Stimulated activated CD8-positive, alpha-beta memory T cell treated with anti-CD3 and anti-CD28 coated beads, Interleukin-15, amount 100 ng/mL, for 48 hours (primary cell): ENCODE results near the gene FKBP8.
"Not testable (repeated sequence)": the region's sequence is repeated elsewhere in the genome, so short reads cannot be mapped to it uniquely, and the experiment has no call there.

ENCODE experiments used
- DNase-seq, 2 donors: peaks; one replicate each; pipeline ENCODE4 v3.0.0-alpha.2; 2020; ENCODE audit warnings: low read depth in 2 of 2

Gene FKBP8

DNA sequence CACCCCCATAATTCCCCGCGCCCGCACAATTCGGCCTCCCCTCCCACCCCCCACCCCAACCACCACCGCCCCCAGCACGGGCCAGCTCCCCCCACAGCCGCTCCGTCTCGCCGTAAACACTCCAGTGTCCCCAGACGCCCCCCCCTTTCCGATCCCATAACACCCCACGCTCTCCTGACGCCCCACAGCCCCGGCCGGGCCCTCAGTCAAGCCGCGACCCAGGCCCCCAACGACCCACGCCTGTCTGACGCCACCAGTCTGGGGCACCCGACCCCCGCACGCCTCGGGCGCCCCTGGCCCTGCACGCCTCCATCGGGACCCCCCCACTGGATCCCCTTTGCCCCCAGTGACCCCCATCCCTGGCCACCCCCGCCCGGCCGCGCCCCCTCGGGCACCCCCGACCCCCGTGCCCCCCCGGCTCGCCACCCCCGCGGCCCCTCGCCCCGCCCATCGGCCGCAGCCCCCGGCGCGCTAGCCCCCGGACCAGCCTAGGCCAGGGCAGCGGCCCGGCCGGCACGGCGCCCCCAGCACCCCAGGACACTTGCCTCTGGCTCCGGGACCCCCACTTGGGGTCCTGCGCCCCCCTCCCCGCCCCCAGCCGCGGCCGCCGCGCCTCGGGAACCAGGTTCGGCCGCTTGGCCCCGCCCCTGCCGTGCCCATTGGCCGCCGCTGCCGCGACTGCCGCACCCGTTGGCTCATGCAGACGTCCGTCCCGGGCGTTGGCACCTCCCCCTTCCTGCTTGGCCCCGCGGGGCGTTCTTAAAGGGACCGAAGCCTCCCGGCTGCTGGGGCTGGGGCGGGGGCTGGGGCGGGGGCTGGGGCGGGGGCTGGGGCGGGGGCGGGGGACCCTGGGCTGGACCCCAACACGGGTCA, at the start of gene FKBP8:
TSS of gene FKBP8 (minus strand) at position 633 of the 873 bp plus-strand sequence. CDS start 1,603 bp downstream, outside the sequence.
- DNase-seq = peak; percentile 91

DNA sequence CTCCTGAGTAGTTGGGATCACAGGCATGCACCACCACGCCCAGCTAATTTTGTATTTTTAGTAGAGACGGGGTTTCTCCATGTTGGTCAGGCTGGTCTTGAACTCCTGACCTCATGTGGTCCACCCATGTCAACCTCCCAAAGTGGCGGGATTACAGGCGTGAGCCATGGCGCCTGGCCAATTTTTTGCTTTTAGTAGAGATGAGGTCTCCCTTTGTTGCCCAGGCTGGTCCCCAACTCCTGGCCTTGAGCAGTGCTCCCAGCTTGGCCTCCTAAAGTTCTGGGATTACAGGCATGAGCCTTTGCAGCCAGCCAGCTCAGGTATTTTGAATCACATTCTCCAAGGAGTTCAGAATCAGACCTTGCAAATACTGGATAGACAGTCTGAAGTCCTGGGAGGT, 49.4 kb upstream of the FKBP8 start:
- DNase-seq = not testable (repeated sequence)

DNA sequence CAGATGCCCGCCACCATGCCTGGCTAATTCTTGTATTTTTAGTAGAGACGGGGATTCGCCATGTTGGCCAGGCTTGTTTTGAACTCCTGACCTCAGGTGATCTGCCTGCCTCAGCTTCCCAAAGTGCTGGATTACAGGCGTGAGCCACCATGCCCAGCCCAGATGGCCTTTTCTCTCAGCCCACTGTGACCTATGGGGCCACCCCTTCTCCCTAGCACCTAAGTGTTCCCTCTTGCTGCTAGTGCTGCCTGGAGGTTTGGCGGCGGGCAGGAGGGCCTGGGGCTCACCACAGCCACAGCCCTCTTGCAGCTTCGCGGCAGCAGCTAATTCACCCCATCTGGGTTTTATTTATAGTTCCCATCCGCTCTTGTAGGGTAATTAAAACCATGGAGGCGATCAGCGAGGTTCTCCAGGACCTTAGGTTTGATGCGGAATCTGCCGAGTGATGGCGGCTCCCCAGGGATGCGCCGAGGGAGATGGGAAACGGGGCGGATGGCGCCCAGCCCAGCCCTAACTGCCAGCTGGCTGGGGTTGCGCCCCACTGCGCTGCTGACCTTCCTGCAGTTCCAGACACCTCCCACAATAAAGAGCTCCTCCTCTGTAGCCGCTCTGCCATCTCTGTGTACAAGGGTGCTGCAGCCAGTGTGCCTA, 48.5 kb upstream of the FKBP8 start:
- DNase-seq = no peak

DNA sequence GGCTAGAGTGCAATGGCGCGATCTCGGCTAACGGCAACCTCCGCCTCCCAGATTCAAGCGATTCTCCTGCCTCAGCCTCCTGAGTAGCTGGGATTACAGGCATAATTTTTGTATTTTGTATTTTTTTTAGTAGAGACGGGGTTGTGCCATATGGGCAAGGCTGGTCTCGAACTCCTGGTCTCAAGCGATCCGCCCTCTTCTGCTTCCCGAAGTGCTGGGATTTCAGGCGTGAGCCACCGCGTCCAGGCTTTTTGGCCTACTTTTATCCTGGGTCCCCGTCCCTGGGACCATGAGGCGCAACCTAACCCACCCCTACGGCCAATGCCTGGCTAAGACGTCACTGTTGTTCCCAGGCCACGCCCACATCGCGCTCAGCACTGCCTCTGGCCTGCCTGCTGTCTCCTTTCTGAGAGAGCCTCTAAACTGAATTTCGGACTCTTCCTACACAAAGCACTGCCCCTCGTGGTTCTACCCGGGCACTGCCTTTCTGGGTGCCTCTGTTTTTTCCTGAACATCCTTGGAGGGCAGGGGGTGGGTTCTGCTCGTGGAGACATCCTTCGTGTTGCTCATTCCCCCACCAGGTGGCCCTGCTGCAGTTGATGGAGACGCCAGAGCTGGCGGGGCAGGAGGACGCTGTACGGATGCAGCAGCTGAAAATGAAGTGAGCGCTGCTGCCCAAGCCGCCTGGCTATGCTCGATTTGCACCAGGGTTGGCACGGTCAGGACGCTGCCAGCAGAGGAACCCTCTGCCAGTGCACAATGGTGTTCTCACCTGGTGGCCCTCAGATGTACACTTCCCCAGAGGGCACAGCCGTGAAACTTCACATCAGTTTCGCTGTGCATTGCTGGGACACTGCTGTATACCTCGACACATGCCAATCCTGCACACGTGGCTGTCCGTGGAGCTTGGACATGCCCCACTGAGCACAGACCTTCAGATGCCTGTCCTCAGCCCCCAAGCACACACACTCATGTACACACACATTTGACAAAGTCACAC, 47.2 kb upstream of the FKBP8 start:
- no peak for DNase-seq

DNA sequence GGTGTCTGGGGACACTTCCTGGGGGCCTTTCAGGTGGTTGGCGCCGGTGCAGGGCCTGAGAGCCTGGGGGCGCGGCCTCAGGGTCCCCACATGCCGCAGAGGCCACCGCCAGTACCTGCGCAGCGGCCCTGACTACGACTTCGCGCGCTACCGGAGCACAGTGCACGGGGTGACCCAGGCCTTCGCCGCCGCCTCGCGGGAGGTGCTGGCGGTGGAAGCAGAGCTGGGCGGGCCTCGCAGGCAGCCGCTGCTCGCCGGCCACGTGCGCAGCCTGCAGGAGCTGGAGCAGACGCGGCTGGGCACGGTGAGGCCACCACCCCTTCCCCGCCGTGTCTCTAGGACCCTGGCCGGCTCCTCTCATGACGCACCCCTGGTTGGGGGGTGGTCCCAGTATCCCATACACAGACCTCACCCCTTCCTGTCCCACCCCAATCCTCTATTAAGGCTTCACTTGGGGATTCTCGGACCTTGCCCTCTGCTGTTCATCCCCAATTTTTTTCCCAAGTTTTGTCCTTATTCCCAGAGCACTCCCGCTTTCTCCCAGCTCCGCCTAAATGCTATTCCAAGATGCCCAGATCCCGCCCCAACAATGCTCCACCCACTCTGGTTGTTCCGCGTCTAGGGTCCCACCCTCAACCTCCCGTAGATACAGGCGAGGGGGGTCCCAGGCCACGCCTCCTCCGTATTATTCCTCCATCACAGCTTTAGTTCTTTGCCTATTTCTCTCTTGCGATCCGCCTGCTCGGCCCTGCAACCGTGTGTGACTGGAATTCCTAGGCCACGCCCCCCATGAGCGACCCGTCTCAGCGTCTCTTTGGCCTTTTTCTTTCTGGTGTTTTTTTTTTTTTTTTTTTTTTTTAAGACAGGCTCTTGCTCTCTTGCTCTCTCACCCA, 46.3 kb upstream of the FKBP8 start:
- peak; percentile 55 to 62 for DNase-seq

DNA sequence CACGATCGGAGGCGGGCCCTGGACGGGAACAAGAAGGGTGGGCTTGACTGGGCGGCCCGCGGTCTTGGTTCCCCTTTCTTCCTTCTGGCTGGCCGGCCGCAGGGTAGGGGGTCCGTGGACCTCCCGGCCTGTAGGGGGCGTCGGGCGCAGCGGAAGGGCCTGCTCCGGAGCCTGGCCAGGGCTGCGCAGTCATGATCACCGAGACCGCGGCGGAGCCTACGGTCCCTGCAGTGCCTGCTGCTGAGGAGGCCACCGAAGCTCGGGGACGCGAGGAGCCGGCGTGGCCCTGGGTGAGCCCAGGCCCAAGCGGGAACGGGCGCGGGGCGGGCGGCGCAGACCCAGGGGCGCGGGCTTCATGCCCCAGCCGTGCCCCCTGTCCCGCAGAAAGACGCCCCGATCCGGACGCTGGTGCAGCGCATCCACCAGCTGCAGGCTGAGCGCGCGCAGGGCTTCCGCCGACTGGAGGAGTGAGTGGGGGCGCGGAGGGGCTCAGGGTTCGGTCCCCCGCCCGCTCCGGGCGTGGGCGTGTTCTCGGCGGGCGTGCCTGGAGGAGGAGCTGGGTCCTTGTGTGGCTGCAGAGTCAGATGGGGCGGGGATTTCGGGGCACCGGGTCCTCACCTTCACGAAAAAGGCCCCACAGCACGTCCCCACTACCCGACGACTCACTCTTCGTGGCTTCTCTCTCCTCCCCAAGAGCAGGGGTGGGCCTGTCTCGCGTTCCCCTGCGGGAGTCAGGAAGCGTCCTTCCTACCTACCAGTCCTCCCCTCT, 45.4 kb upstream of the FKBP8 start, which contains the start of gene REX1BD:
TSS of gene REX1BD (plus strand) at position 188 of the 769 bp plus-strand sequence. CDS start at position 192, 4 bp downstream.
- peak; percentile 81 to 83 for DNase-seq

DNA sequence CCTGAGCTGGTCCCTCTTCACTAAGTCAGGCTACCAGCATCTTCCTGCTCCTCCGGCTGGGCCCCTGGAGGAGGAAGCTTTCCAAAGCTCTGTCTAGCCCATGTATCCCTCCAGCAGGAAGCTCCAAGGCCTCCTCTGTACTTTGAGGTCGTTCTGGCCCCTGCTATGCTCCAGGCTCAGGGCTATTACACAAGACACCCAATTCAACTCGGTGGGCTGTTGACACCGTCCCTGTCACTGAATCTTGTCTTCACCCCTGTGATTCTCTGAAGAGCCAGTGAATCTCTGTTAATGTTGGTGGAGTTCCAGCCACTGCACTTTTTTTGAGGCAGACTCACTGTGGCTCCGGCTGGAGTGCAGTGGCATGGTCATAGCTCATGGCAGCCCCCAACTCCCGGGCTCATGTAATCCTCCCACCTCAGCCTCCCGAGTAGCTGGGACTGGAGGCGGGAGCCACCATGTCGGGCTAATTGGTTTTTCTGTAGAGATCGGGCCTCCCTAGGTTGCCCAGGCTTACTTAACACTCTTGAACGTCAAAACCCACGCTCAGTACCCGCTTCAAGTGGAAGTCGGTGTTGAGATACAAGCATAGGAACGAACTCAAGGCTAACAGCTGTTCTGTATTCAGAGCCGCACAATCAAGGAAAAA, 44.7 kb upstream of the FKBP8 start:
- no peak for DNase-seq

DNA sequence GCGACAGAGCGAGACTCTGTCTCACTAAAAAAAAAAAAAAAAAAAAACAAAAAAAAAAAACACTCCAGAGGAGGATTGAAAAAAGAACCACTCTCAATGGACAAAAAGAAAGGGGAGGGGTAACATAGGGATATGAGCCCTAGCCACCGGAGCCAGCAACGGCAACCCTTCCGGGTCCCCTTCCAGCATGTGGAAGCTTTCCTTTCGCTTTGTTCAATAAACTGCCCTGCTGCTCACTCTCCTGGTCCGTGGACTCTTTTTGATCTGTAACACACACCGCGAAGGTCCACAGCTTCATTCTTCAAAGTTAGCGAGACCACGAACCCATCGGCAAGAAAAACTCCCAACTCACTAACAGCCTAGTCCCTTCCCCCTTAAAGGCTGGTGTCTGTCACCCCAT, 44.2 kb upstream of the FKBP8 start:
- DNase-seq = no peak

DNA sequence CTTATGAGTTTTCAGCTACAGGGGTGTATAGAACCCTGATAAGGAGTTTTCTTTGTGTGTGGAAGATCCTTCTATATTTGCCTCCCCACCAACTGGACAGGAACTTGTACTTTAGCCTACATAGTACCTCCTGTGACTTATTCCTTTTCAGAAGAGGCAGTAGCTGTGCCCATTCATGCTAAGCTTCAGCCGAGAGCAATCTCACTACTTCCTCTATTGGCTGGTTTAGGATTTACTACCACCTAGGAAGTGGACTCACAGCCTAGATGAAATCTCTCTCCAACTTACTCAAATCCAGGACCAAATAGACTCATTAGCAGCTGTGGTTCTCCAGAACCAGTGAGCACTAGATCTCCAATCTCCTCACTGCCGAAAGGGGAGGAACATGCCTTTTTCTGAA, 42.9 kb upstream of the FKBP8 start:
- no peak for DNase-seq

DNA sequence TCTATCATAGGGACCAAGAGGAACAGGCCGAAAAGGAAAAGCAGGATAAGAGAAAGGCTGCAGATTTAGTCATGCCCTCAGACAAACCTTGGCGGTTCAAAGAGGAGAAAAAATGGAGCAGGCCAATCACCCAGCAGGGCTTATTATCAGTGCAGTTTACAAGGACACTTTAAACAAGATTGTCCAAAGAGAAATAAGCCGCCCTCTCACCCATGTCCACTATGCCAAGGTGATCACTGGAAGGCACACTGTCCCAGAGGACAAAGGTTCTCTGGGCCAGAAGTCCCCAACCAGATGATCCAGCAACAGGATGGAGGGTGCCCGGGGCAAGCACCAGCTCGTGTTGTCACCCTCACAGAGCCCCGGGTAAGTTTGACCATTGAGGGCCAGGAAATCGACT, 36.9 kb upstream of the FKBP8 start:
- DNase-seq = no peak

DNA sequence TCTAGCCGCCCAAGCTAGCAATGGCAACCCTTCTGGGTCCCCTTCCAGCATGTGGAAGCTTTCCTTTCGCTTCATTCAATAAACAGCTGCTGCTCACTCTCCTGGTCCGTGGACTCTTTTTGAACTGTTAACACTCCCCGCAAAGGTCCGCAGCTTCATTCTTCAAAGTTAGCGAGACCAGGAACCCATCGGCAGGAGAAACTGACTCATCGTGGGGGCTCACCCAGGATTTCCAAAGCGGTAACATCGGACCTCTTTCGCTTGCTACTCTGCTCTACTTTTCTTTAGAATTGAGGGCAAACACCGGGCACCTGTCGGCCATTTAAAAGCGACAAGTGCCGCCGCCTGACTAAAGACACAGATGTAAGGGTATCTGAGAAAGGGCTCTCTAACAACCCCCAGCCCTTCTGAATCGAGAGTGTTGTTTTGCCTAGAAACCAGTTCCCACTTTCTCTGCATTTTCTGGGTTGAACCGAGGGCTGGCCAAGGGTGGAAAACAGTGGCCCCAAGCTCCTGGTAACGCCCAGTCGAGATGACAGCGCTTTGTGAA, 34.1 kb upstream of the FKBP8 start:
- no peak for DNase-seq

DNA sequence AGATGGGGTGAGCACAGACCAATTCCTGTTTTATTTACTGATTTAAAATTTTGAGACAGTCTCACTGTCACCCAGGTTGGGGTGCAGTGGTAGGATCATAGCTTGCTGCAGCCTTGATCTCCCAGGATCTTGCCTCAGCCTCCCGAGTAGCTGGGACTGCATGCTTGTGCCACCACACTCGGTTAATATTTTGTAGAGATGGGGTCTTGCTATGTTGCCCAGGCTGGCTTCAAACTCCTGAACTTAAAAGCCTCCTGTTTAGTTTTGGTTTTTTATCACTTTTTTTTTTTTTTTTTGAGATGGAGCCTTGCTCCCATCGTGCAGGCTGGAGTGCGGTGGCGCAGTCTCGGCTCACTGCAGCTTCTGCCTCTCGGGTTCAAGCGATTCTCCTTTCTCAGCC, 33.0 kb upstream of the FKBP8 start:
- no peak for DNase-seq

DNA sequence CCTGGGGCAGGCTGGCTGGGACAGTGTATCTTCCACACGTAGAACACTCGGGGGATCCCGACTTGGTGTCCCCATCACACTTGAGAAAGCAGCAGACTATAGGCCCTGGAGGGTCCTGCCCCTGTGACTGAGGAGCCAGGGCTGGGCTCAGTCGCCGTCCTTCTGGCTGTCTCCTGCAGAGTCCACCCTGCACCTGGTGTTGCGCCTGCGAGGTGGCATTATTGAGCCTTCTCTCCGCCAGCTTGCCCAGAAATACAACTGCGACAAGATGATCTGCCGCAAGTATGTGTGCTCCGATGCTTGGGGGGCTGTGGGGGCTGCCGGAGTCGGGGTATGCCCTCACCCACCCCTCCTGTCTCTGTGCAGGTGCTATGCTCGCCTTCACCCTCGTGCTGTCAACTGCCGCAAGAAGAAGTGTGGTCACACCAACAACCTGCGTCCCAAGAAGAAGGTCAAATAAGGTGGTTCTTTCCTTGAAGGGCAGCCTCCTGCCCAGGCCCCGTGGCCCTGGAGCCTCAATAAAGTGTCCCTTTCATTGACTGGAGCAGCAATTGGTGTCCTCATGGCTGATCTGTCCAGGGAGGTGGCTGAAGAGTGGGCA, 31.4 kb upstream of the FKBP8 start:
- DNase-seq = no peak

DNA sequence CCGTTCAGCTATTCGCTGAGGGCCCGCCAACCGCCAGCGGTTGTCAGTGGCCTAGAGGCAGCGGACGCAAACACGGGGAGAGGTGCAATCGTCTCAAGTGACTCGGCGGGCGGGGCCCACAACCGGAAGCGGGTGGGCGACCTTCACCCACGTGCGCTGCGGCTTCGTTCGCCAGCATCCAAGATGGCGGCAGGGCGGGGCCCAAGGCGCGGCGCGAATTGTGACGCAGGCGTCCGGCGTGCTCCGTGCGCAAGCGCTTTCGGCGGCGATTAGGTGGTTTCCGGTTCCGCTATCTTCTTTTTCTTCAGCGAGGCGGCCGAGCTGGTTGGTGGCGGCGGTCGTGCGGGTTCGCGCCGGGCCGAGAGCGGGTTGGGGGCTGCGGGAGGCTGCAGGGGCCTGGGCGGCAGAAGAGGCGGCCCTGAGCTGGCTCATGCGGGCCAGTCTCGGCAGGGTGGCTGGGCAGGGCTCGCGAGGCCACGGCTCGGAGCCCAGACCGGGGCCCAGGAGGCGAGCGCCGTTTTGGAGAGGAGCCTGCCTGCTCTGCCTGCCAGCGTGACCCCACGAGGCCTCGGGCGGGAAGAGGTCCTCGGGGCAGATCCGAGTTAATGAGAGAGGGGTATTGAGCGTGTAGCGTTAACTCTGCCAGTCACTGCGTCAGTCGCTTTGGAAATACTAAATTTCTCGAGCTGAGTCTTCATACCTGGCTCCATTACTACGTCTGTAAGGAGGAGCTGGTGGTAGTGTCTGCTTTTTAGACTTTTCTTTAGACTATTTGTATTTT, 28.4 kb upstream of the FKBP8 start, which contains the start of gene UBA52:
TSS of gene UBA52 (plus strand) at position 294 of the 781 bp plus-strand sequence. CDS start 1,444 bp downstream, outside the sequence.
- peak; percentile 99 for DNase-seq

DNA sequence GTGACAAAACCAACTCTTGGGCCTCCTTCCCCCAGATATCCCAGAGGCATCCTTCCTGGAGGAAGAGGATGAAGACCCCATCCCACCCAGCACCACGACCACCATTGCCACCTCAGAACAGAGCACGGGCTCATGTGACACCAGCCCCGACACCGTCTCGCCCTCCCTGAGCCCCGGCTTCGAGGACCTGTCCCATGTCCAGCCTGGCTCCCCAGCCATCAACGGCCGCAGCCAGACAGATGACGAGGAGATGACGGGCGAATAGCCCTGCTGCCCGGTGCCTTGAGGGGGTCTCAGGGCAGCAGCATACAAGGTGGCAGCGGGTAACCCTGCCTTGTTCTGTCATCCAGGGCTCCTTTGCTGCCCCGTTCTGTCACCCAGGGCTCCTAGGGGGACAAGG, 25.0 kb upstream of the FKBP8 start:
- no peak for DNase-seq

DNA sequence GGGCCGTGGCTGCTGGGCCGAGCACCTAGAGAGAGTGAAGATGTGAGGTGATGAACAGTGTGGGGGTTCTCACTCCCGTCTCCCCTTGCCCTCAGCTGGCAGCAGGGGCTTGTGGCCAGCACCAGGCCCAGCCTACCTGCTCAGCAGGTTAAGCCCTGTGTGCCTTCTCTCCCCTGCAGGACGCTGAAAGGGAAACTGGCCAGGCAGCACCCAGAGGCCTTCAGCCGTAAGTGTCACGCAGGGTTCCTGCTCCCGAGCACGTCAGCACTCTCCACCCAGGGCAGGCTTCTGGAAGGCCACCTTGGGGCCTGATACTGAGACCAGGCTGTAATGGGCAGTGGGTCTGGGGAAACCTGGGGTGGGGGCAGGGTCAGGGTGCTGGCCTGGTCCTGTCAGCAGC, 23.6 kb upstream of the FKBP8 start:
- DNase-seq = no peak

DNA sequence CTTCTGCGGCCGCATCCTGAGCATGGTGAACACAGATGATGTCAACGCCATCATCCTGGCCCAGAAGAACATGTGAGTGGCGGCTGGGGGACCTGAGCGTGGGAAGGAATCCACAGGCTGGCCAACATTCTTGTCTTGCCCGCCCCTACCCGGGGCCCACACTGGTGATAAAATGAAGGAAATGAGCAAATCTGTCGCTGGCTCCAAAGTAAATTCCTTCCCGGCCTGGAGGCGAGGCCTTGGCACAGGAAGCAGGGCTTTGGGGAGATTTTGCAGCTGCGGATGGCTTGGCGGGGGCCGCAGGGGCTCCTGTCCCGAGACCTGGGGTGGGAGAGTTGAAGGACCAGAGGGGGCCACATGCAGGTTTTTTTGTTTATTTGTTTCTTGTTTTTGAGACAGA, 18.7 kb upstream of the FKBP8 start:
- DNase-seq = no peak

DNA sequence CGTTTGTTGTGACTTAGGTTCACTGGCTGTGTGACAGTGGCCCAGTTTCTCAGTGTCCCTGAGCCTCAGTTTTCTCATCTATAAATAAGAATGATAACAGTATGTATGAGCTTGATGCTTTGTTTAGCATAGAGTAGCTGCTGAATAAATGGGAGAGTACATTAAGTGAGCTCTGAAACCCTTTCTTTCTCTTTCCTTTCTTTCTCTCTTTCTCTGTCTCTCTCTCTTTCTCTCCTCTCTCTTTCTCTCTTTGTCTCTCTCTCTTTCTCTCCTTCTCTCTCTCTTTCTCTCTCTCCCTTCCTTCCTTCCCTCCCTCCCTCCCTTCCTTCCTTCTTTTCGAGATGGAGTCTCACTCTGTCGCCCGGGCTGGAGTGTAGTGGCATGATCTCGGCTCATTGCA, 16.3 kb upstream of the FKBP8 start:
- DNase-seq = no peak
